HepG2 (cell line): ENCODE measurements around the gene PSKH1. TPM values are rescaled to one million over a fixed set of nuclear protein-coding genes. Genes with fewer than 3 reads are reported as not detected.

Experiments
- ARHGAP35 ChIP-seq: sonication (generic); formaldehyde crosslinking; IDR thresholded peaks from 2 replicates; pipeline ENCODE4 v1.9.0; 2022; ENCODE audit warnings: mild to moderate bottlenecking, inconsistent platforms, moderate library complexity, missing genetic modification reagents, borderline replicate concordance
- CHD2 ChIP-seq: IDR thresholded peaks from 2 replicates; pipeline ENCODE4 v1.6.1; 2011; ENCODE audit warnings: low read depth, low read length, improper control_type of control experiment
- FOSL2 ChIP-seq: sonication (generic); formaldehyde crosslinking; IDR thresholded peaks from 2 replicates; pipeline ENCODE4 v1.4.0; 2020; ENCODE audit warnings: missing genetic modification reagents
- GATAD2A ChIP-seq: IDR thresholded peaks from 2 replicates; pipeline ENCODE4 v1.6.1; 2016
- GFI1 ChIP-seq: sonication (generic); formaldehyde crosslinking; IDR thresholded peaks from 2 replicates; pipeline ENCODE4 v1.5.0; 2020; ENCODE audit warnings: missing genetic modification reagents, mild to moderate bottlenecking, borderline replicate concordance
- HDAC2 ChIP-seq: sonication (generic); formaldehyde crosslinking; IDR thresholded peaks from 2 replicates; pipeline ENCODE4 v1.4.0; 2020; ENCODE audit warnings: missing genetic modification reagents
- HNF4G ChIP-seq, 2 experiments: sonication (generic) in 1 of 2; formaldehyde crosslinking in 1 of 2; IDR thresholded peaks; 2 replicates each; pipeline versions ENCODE4 v1.4.0 to v1.6.1; 2011 to 2020; ENCODE audit warnings: borderline replicate concordance in 2 of 2, low read depth in 2 of 2, mild to moderate bottlenecking in 2 of 2, low read length in 1 of 2, missing genetic modification reagents in 1 of 2, moderate library complexity in 1 of 2
- KDM3A ChIP-seq: IDR thresholded peaks from 2 replicates; pipeline ENCODE4 v1.6.1; 2018; ENCODE audit warnings: low read depth, missing compliant biosample characterization
- KDM5B ChIP-seq: sonication (generic); formaldehyde crosslinking; IDR thresholded peaks from 2 replicates; pipeline ENCODE4 v1.4.0; 2020; ENCODE audit warnings: missing genetic modification reagents, mild to moderate bottlenecking, borderline replicate concordance
- KLF12 ChIP-seq: sonication (generic); formaldehyde crosslinking; IDR thresholded peaks from 2 replicates; pipeline ENCODE4 v1.4.0; 2020; ENCODE audit warnings: missing genetic modification reagents, borderline replicate concordance
- RFXANK ChIP-seq: IDR thresholded peaks from 2 replicates; pipeline ENCODE4 v1.6.1; 2016
- STAT6 ChIP-seq: sonication (generic); formaldehyde crosslinking; IDR thresholded peaks from 2 replicates; pipeline ENCODE4 v1.4.0; 2020; ENCODE audit warnings: missing genetic modification reagents, mild to moderate bottlenecking, borderline replicate concordance
- SUZ12 ChIP-seq: fragments of 150-350 bp; IDR thresholded peaks from 2 replicates; pipeline ENCODE4 v1.6.1; 2014; ENCODE audit warnings: low read depth, low read length
- THAP9 ChIP-seq: sonication (generic); formaldehyde crosslinking; IDR thresholded peaks from 2 replicates; pipeline ENCODE4; 2020; ENCODE audit warnings: missing genetic modification reagents, mild to moderate bottlenecking, borderline replicate concordance
- ZBTB1 ChIP-seq: sonication (generic); formaldehyde crosslinking; IDR thresholded peaks from 2 replicates; pipeline ENCODE4 v1.4.0; 2020; ENCODE audit warnings: missing genetic modification reagents, borderline replicate concordance
- ZBTB7B ChIP-seq: sonication (generic); formaldehyde crosslinking; IDR thresholded peaks from 2 replicates; pipeline ENCODE4 v1.4.0; 2020; ENCODE audit warnings: missing genetic modification reagents
- ZFP37 ChIP-seq: sonication (generic); formaldehyde crosslinking; IDR thresholded peaks from 2 replicates; pipeline ENCODE4 v1.4.0; 2020; ENCODE audit warnings: missing genetic modification reagents, borderline replicate concordance
- ZNF101 ChIP-seq: sonication (generic); formaldehyde crosslinking; IDR thresholded peaks from 2 replicates; pipeline ENCODE4 v1.4.0; 2020; ENCODE audit warnings: mild to moderate bottlenecking, low read depth, missing genetic modification reagents, borderline replicate concordance
- ZNF280B ChIP-seq: sonication (generic); formaldehyde crosslinking; IDR thresholded peaks from 2 replicates; pipeline ENCODE4 v1.5.0; 2020; ENCODE audit warnings: missing genetic modification reagents, mild to moderate bottlenecking, borderline replicate concordance
- ZNF331 ChIP-seq: sonication (generic); formaldehyde crosslinking; IDR thresholded peaks from 2 replicates; pipeline ENCODE4 v1.4.0; 2020; ENCODE audit warnings: missing genetic modification reagents
- ZNF572 ChIP-seq: sonication (generic); formaldehyde crosslinking; IDR thresholded peaks from 2 replicates; pipeline ENCODE4 v1.5.1; 2020; ENCODE audit warnings: mild to moderate bottlenecking, missing genetic modification reagents
- ZNF720 ChIP-seq: sonication (generic); formaldehyde crosslinking; IDR thresholded peaks from 2 replicates; pipeline ENCODE4 v1.4.0; 2020; ENCODE audit warnings: missing genetic modification reagents
- ZNF891 ChIP-seq: sonication (generic); formaldehyde crosslinking; IDR thresholded peaks from 2 replicates; pipeline ENCODE4 v1.5.0; 2020; ENCODE audit warnings: mild to moderate bottlenecking, missing genetic modification reagents
- polyA plus RNA-seq, 8 experiments: library from polyadenylated mRNA; depleted of rRNA in 3 of 8; stranded (reverse) in 7 of 8; unstranded in 1 of 8; fragments of >200 nt; fragmentation: Illumina TruSeq in 4 of 8; extraction: Trizol in 4 of 8; gene quantifications; 2 replicates each; pipeline versions ENCODE4 v1.2.1 to v1.2.3, GENCODE V29; 2011 to 2016; ENCODE audit warnings: low read depth in 4 of 8, missing spikeins in 1 of 8, mixed read lengths in 1 of 8; ENCODE audit not compliant: insufficient read depth in 1 of 8
- total RNA-seq, 5 experiments: library from RNA; depleted of rRNA; stranded (reverse); fragments of >200 nt; fragmentation: Illumina TruSeq; extraction: Trizol; gene quantifications; 2 replicates each; pipeline ENCODE4 v1.2.3, GENCODE V29; 2016; ENCODE audit warnings: low read depth in 1 of 5

The PSKH1 gene
- total and polyA plus RNA-seq, 2 of the 13 experiments (the other 11 are each of a cell fraction or from before 2014, with no cell fraction given) = 8.4 to 19.1 TPM

- TF ChIP-seq STAT6 (CRISPR knock-in tag) (no peak), ZBTB7B (peak; percentile 52; the same call in 1 of the 2 replicates), FOSL2 (CRISPR knock-in tag) (no peak), ZNF891 (no peak), SUZ12 (no peak), ZNF280B (CRISPR knock-in tag) (peak; percentile 44; the same call in 1 of the 2 replicates), ZFP37 (CRISPR knock-in tag) (no peak), CHD2 (no peak), ZNF101 (no peak), KDM5B (peak; percentile 22; the same call in 1 of the 2 replicates), ZBTB1 (no peak), GFI1 (CRISPR knock-in tag) (peak; percentile 54; the same call in 1 of the 2 replicates), THAP9 (CRISPR knock-in tag) (no peak), ZNF331 (CRISPR knock-in tag) (no peak), RFXANK (CRISPR knock-in tag) (0 out of 2 replicates have a peak, but pooled peaks have one; percentile 77), HDAC2 (0 out of 2 replicates have a peak, but pooled peaks have one; percentile 46), ZNF572 (CRISPR knock-in tag) (peak; percentile 87; the same call in 1 of the 2 replicates), KLF12 (CRISPR knock-in tag) (no peak), KDM3A (no peak), GATAD2A (CRISPR knock-in tag) (no peak), ZNF720 (CRISPR knock-in tag) (no peak), ARHGAP35 (CRISPR knock-in tag) (0 out of 2 replicates have a peak, but pooled peaks have one; percentile 53), HNF4G (IDR thresholded peaks at IDR 0.05; ENCODE audit: borderline replicate concordance, low read depth, low read length) (peak; percentile 24; the same call in 1 of the 2 replicates), HNF4G (CRISPR knock-in tag; IDR thresholded peaks at IDR 0.05; ENCODE audit: borderline replicate concordance, low read depth) (no peak)
These were observed 76.4 kb downstream of the PSKH1 start (continued) for GRCh38 chr16:67969254-67970039.
